ENCODE measurements around the gene ERVV-1.
"Not testable (repeated sequence)": the region's sequence is repeated elsewhere in the genome, so short reads cannot be mapped to it uniquely, and the experiment has no call there.

ERVV-1 gene

GRCh38 chr19:53002479-53002878 is 11.2 kb upstream of the ERVV-1 start:
- Histone ChIP-seq H3K4me1 (ENCODE audit: control insufficient read depth, insufficient read depth, low read length) (no peaks in the 10 kb centered on the region), H3K27ac (ENCODE audit: low read depth, low read length) (no peak overlapping the region), H3K9ac (ENCODE audit: low read length) (no peak overlapping the region), H3K27me3 (ENCODE audit: control insufficient read depth, insufficient read depth, low read length) (no peaks in the 10 kb centered on the region), H3K36me3 (ENCODE audit: control insufficient read depth, insufficient read depth, low read length) (no peaks in the 10 kb centered on the region), H3K4me3 (ENCODE audit: low read length) (no peak overlapping the region)

- Histone ChIP-seq H3K4me1 (ENCODE audit: control insufficient read depth, insufficient read depth, low read length) (no peaks in the 10 kb centered on the region), H3K9ac (ENCODE audit: low read length) (no peak overlapping the region), H3K4me3 (ENCODE audit: low read length) (no peak overlapping the region), H3K27ac (ENCODE audit: low read depth, low read length) (no peak overlapping the region), H3K27me3 (ENCODE audit: control insufficient read depth, insufficient read depth, low read length) (no peaks in the 10 kb centered on the region), H3K36me3 (ENCODE audit: control insufficient read depth, insufficient read depth, low read length) (no peaks in the 10 kb centered on the region)
These were observed 9.5 kb upstream of the ERVV-1 start for GRCh38 chr19:53004242-53004641.

GRCh38 chr19:53007200-53007599 is 6.5 kb upstream of the ERVV-1 start:
- no peaks in the 10 kb centered on the region for H3K27me3 ChIP-seq (ENCODE audit: control insufficient read depth, insufficient read depth, low read length)
- H3K4me3 ChIP-seq (ENCODE audit: low read length) = no peak overlapping the region
- no peaks in the 10 kb centered on the region for H3K4me1 ChIP-seq (ENCODE audit: control insufficient read depth, insufficient read depth, low read length)
- no peak overlapping the region for H3K27ac ChIP-seq (ENCODE audit: low read depth, low read length)
- H3K36me3 ChIP-seq (ENCODE audit: control insufficient read depth, insufficient read depth, low read length) = no peaks in the 10 kb centered on the region
- no peak overlapping the region for H3K9ac ChIP-seq (ENCODE audit: low read length)

GRCh38 chr19:53007606-53008005 is 6.1 kb upstream of the ERVV-1 start:
- Histone ChIP-seq H3K27me3 (ENCODE audit: control insufficient read depth, insufficient read depth, low read length) (no peaks in the 10 kb centered on the region), H3K9ac (ENCODE audit: low read length) (no peak overlapping the region), H3K4me1 (ENCODE audit: control insufficient read depth, insufficient read depth, low read length) (no peaks in the 10 kb centered on the region), H3K36me3 (ENCODE audit: control insufficient read depth, insufficient read depth, low read length) (no peaks in the 10 kb centered on the region), H3K27ac (ENCODE audit: low read depth, low read length) (no peak overlapping the region), H3K4me3 (ENCODE audit: low read length) (no peak overlapping the region)

GRCh38 chr19:53008061-53008778 is 5.5 kb upstream of the ERVV-1 start:
- H3K27ac ChIP-seq (ENCODE audit: low read depth, low read length) = no peak overlapping the region
- no peak overlapping the region for H3K9ac ChIP-seq (ENCODE audit: low read length)
- H3K36me3 ChIP-seq (ENCODE audit: control insufficient read depth, insufficient read depth, low read length) = no peaks in the 10 kb centered on the region
- no peaks in the 10 kb centered on the region for H3K4me1 ChIP-seq (ENCODE audit: control insufficient read depth, insufficient read depth, low read length)
- H3K27me3 ChIP-seq (ENCODE audit: control insufficient read depth, insufficient read depth, low read length) = no peaks in the 10 kb centered on the region
- no peak overlapping the region for H3K4me3 ChIP-seq (ENCODE audit: low read length)

GRCh38 chr19:53010494-53010893 is 3.2 kb upstream of the ERVV-1 start:
- no peak overlapping the region for H3K27ac ChIP-seq (ENCODE audit: low read depth, low read length)
- H3K36me3 ChIP-seq (ENCODE audit: control insufficient read depth, insufficient read depth, low read length) = no peaks in the 10 kb centered on the region
- no peak overlapping the region for H3K4me3 ChIP-seq (ENCODE audit: low read length)
- H3K4me1 ChIP-seq (ENCODE audit: control insufficient read depth, insufficient read depth, low read length) = no peaks in the 10 kb centered on the region
- no peak overlapping the region for H3K9ac ChIP-seq (ENCODE audit: low read length)
- no peaks in the 10 kb centered on the region for H3K27me3 ChIP-seq (ENCODE audit: control insufficient read depth, insufficient read depth, low read length)

GRCh38 chr19:53012006-53012405 is 1.7 kb upstream of the ERVV-1 start:
- Histone ChIP-seq H3K9ac (ENCODE audit: low read length) (no peak overlapping the region), H3K27me3 (ENCODE audit: control insufficient read depth, insufficient read depth, low read length) (no peaks in the 10 kb centered on the region), H3K27ac (ENCODE audit: low read depth, low read length) (no peak overlapping the region), H3K4me1 (ENCODE audit: control insufficient read depth, insufficient read depth, low read length) (no peaks in the 10 kb centered on the region), H3K4me3 (ENCODE audit: low read length) (no peak overlapping the region), H3K36me3 (ENCODE audit: control insufficient read depth, insufficient read depth, low read length) (no peaks in the 10 kb centered on the region)

- H3K4me1 ChIP-seq (ENCODE audit: control insufficient read depth, insufficient read depth, low read length) = no peaks in the 10 kb centered on the region
- no peak overlapping the region for H3K9ac ChIP-seq (ENCODE audit: low read length)
- H3K27ac ChIP-seq (ENCODE audit: low read depth, low read length) = no peak overlapping the region
- no peaks in the 10 kb centered on the region for H3K36me3 ChIP-seq (ENCODE audit: control insufficient read depth, insufficient read depth, low read length)
- no peaks in the 10 kb centered on the region for H3K27me3 ChIP-seq (ENCODE audit: control insufficient read depth, insufficient read depth, low read length)
- no peak overlapping the region for H3K4me3 ChIP-seq (ENCODE audit: low read length)
These were observed 1.4 kb downstream of the ERVV-1 start for GRCh38 chr19:53015159-53015558.

- no peaks in the 10 kb centered on the region for H3K36me3 ChIP-seq (ENCODE audit: control insufficient read depth, insufficient read depth, low read length)
- no peak overlapping the region for H3K9ac ChIP-seq (ENCODE audit: low read length)
- H3K4me3 ChIP-seq (ENCODE audit: low read length) = no peak overlapping the region
- H3K27ac ChIP-seq (ENCODE audit: low read depth, low read length) = no peak overlapping the region
- H3K27me3 ChIP-seq (ENCODE audit: control insufficient read depth, insufficient read depth, low read length) = no peaks in the 10 kb centered on the region
- H3K4me1 ChIP-seq (ENCODE audit: control insufficient read depth, insufficient read depth, low read length) = no peaks in the 10 kb centered on the region
These were observed 2.0 kb downstream of the ERVV-1 start for GRCh38 chr19:53015730-53016129.

GRCh38 chr19:53019684-53020083 is 6.0 kb downstream of the ERVV-1 start:
- Histone ChIP-seq H3K4me1 (ENCODE audit: control insufficient read depth, insufficient read depth, low read length) (no peaks in the 10 kb centered on the region), H3K9ac (ENCODE audit: low read length) (no peak overlapping the region), H3K27ac (ENCODE audit: low read depth, low read length) (no peak overlapping the region), H3K36me3 (ENCODE audit: control insufficient read depth, insufficient read depth, low read length) (no peaks in the 10 kb centered on the region), H3K4me3 (ENCODE audit: low read length) (no peak overlapping the region), H3K27me3 (ENCODE audit: control insufficient read depth, insufficient read depth, low read length) (no peaks in the 10 kb centered on the region)

GRCh38 chr19:53028306-53028705 is 14.6 kb downstream of the ERVV-1 start:
- H3K4me3 ChIP-seq (ENCODE audit: low read length); H3K27ac ChIP-seq (ENCODE audit: low read depth, low read length); H3K9ac ChIP-seq (ENCODE audit: low read length); H3K36me3 ChIP-seq (ENCODE audit: control insufficient read depth, insufficient read depth, low read length); H3K4me1 ChIP-seq (ENCODE audit: control insufficient read depth, insufficient read depth, low read length); H3K27me3 ChIP-seq (ENCODE audit: control insufficient read depth, insufficient read depth, low read length): not testable (repeated sequence)

- Histone ChIP-seq H3K27me3 (ENCODE audit: control insufficient read depth, insufficient read depth, low read length) (no peaks in the 10 kb centered on the region), H3K27ac (ENCODE audit: low read depth, low read length) (no peak overlapping the region), H3K4me3 (ENCODE audit: low read length) (no peak overlapping the region), H3K36me3 (ENCODE audit: control insufficient read depth, insufficient read depth, low read length) (no peaks in the 10 kb centered on the region), H3K9ac (ENCODE audit: low read length) (no peak overlapping the region), H3K4me1 (ENCODE audit: control insufficient read depth, insufficient read depth, low read length) (no peaks in the 10 kb centered on the region)
These were observed 20.3 kb downstream of the ERVV-1 start for GRCh38 chr19:53034054-53034453.

GRCh38 chr19:53034948-53035675 is 21.4 kb downstream of the ERVV-1 start:
- no peaks in the 10 kb centered on the region for H3K36me3 ChIP-seq (ENCODE audit: control insufficient read depth, insufficient read depth, low read length)
- no peak overlapping the region for H3K27ac ChIP-seq (ENCODE audit: low read depth, low read length)
- no peaks in the 10 kb centered on the region for H3K4me1 ChIP-seq (ENCODE audit: control insufficient read depth, insufficient read depth, low read length)
- H3K27me3 ChIP-seq (ENCODE audit: control insufficient read depth, insufficient read depth, low read length) = no peaks in the 10 kb centered on the region
- H3K4me3 ChIP-seq (ENCODE audit: low read length) = no peak overlapping the region
- no peak overlapping the region for H3K9ac ChIP-seq (ENCODE audit: low read length)
